ENCODE results near the gene NAA25.
"Not testable (repeated sequence)": the region's sequence is repeated elsewhere in the genome, so short reads cannot be mapped to it uniquely, and the experiment has no call there.

NAA25 gene

DNA sequence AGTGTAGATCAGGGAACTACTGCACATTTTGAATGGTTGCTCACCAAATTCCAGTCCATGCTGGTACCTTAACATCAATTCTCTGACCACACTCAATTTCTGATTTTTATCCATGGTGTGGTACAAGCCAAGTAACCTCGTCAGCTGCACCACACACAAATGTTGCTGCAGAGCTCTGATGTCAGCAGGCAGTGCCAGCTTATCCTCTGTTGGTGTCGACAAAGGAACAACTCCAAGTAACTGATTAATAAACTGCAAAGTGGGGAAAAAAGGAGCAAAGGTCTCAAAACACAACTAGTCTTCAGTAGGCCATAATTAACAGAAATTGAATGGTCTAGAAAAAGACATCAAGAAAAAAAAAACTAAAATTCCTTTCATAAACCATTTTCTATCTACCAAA lies 47.4 kb downstream of the NAA25 start:
- no peak for DNase-seq (ENCODE audit: low read depth)

DNA sequence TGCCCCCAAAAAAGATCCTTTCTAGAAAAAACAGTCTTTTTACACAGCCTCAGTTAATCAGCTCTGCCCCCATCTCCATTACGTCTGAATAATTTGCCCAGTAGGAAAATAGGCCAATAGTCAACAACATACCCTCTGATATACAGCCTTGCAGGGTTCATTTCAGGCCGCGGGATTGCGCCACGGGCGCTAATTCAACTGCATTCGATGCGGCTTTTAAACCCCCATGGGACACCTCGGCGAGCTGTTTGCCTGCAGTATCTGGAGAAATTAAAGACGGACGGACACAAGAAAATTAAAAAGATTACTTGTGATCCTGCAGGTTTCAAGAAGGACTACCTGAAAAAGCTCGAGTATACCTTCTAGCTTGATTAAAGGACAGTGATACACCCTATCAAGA lies 59.2 kb downstream of the NAA25 start:
- no peak for DNase-seq (ENCODE audit: low read depth)

DNA sequence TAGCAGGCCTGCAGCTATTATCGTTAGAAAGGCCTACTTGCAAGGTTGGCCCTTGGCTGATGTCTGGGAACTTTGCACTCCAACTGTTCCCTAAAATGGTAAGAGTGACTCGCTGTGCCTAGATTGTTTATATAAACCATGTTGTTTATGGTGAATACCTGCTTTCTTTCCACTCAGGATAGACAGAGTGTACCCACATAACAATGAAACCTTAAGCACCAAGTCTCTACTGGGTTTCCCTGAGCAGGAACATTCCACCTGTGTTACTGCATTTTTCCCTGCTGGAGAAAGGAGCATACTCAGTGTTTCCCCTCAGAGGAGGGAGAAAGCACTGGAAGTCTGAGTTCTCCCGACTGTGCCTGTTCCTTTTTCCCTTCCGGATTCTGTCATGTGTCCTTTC lies 62.6 kb downstream of the NAA25 start:
- DNase-seq (ENCODE audit: low read depth), result no peak

DNA sequence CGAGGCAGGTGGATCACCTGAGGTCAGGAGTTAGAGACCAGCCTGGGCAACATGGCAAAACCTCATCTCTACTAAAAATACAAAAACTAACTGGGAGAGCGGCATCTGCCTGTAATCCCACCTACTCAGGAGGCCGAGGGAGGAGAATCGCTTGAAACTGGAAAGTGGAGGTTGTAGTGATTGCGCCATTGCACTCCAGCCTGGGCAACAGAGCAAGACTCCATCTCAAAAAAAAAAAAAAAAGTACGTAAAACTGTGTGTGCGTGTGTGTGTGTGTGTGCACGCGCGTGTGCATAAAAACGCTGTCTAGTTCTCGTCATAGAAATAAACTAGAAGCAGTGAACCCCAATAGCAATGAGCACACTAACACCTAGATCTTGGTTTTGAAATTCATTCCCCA lies 72.0 kb downstream of the NAA25 start:
- not testable (repeated sequence) for DNase-seq (ENCODE audit: low read depth)

DNA sequence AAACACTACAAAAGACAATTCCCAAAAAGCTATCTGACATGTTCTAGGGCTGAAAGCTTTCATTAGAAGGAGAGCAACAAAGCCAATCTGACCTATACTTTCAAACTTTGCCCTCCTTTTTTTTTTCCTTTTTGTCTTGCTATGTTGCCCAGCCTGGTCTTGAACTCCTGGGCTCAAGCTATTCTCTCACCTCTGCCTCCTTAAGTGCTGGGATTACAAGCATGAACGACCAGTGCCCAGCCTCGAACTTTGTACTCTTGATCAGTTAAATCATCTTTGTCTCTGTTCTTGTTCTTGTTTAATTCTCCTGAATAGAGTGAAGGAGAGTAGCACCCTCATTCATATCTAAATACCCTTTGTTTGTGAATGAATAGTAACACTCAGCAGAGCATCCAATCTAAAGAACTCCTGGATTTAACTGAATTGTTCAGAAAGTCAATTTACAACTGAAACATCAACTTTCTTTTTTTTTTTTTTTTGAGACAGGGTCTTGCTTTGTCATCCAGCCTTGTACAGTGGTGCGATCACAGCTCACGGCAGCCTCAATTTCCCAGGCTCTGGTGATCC lies 73.3 kb downstream of the NAA25 start:
- DNase-seq (ENCODE audit: low read depth), result no peak

DNA sequence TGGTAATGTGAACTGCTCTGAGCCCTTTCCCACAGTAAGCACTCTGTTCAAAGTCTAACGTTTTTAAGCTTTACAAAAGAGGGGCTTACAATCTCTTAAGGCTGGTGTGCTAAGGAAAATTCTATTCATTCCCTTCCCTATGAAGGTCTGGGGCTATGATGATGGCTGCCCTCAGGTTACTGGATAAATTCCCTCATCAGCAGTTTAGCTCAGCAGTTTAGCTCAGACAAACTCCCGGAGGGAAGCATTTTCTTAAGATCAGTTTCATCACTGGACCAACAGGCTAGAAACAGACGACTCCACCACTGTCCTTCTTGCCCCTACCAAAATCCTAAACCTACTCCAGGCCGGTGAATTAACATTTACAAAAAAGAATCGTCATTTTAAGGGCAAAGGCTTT lies 76.3 kb downstream of the NAA25 start:
- no peak for DNase-seq (ENCODE audit: low read depth)

DNA sequence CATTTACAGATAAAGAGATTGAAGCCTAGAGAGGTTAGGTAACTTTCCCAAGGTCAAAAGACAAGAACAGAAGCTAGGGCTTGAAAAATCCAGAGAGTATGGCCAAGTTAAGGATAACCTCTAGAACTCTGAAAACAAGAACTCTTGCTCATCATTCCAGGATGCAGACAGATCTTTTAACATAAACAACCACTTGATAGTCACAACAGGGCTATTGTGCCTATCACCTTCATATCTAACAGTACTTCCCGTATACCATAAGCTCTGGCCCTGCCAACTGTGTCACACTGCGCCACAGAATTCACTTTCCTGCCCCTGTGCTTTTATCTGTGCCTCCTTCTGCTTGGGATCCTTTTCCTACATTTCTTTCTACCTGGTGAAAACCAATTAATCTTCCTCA lies 77.1 kb downstream of the NAA25 start:
- DNase-seq (ENCODE audit: low read depth), result peak; percentile 58

DNA sequence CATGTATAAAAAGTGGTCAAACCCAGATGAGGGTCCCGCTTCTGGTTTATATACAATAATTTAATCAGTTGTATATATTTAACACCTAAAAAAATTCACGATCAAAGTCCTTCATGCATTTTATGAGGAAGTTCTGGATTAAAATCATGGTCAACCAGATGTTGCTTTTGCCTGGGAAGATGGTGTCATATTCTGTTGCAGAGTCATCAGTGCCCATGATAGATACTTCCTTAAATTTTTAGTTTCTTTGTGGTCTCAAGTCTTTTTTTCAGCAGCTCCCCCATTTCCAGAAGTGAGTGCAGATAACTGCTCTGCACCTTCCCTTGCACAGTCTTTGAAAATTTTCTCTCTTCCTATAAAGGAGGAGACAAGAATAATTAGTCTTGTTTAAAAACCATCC lies 79.3 kb downstream of the NAA25 start:
- no peak for DNase-seq (ENCODE audit: low read depth)

DNA sequence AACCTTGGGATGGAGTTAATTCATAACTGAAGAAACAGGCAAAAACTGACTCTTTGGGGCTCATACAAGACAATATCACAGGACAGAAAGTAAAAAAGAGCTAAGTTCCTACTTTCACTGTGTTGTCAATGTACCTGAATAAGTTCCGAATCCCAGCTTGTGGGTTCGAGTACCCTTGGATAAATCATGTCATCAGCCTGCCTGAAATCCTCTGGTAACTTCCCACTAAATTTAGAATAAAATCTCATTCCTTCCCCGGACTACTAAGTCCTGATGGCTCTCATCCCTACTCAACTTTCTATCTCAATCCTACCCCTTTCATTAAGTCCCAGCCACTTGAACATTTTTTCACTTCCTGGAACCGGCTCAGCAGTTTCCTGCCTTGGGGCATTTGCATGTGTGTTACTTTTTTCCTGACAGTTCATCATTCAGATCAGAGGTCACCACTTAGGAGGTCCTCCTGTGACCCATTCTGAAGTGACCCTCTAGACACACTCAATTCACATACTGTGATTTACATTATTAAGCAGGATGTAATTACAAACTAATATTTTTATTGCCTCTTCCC lies 82.7 kb downstream of the NAA25 start:
- DNase-seq (ENCODE audit: low read depth), result no peak

DNA sequence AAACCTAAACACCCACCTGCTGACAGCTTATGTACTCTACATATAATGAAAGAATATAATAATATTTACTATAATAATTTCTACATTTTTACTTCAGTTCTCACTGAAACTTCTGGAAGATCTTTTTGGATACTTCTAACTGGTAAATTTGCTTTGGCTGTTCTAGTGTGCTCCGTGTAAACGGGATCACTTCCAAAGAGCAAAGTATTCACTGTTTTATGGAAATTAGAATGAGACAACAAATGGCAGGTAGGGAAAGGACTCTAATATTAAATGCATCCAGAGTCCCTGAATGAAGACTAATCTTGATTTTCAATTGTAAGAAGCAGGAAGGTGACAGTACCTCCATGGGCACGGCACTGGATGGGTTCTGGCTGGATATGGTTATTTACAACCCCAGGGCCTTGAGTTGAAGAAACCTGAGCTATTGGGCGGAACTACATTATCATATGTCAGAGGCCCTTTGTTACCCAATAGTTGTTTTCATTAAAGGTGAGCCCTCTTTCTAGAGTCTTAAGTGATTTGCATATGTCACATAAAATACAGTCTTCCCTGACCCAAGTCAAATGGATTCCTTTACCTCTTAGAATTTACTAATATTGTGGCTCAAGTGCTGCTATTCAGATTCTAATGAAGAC lies 84.7 kb downstream of the NAA25 start:
- no peak for DNase-seq (ENCODE audit: low read depth)

DNA sequence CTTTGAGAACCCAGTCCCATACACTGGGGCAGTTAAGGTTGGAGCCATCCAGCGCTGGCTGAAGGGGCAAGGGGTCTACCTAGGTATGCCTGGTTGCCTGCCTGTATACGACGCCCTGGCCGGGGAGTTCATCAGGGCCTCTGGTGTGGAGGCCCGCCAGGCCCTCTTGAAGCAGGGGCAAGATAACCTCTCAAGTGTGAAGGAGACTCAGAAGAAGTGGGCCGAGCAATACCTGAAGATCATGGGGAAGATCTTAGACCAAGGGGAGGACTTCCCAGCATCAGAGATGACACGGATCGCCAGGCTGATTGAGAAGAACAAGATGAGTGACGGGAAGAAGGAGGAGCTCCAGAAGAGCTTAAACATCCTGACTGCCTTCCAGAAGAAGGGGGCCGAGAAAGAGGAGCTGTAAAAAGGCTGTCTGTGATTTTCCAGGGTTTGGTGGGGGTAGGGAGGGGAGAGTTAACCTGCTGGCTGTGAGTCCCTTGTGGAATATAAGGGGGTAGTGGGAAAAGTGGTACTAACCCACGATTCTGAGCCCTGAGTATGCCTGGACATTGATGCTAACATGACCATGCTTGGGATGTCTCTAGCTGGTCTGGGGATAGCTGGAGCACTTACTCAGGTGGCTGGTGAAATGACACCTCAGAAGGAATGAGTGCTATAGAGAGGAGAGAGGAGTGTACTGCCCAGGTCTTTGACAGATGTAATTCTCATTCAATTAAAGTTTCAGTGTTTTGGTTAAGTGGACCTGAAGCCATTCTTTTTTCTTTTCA lies 86.2 kb downstream of the NAA25 start:
- DNase-seq (ENCODE audit: low read depth), result no peak

DNA sequence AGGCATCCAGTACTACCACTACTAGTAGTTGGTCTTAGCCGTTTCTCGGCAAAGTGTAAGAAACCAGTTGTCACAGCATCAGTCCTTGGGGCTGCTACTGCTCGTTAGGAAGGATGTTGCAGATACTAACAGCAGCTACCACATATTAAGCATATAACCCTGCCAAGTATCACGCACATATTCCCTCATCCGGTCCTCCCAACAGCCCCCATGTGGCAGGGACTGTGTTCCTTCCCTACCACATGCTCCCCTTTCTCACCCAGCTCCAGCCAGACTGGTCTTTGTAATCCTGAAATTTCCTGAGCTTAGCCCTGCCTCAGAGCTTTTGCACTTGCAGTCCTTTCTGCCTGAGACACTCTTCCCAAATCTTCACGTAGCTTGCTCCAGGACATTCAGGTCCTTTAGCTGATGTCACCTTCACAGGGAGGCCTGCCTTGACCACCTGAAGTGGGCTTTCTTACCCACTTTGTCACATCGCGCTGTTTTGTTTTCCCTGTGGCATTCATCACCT lies 87.6 kb downstream of the NAA25 start:
- no peak for DNase-seq (ENCODE audit: low read depth)

DNA sequence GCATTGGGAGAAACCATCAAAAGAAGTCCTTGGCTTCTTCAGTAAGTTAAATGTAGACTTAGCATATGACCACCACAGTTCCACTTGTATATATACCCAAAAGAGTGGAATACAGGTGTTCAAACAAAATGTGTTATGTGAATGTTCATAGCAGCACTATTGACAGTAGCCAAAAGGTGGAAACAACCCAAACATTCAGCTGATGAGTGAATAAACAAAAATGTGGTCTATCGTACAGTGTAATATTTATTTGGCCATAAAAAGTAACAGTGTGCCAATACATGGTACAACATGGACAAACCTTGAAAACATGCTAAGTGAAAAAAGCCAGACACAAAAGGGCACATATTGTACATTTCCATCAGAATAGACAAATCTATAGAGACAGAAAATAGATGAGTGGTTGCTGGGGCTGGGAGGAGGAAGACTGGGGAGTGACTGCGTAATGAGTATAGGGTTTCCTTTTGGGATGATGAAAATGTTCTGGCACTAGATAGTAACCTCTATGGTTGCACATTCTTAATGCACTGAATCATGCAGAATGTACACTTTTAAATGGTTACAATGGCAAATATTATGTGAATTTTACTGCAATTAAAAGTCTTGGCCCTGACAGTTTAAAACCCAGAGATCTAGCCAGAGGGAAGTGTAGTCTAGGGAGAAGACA lies 89.9 kb downstream of the NAA25 start:
- DNase-seq (ENCODE audit: low read depth), result peak; percentile 92

DNA sequence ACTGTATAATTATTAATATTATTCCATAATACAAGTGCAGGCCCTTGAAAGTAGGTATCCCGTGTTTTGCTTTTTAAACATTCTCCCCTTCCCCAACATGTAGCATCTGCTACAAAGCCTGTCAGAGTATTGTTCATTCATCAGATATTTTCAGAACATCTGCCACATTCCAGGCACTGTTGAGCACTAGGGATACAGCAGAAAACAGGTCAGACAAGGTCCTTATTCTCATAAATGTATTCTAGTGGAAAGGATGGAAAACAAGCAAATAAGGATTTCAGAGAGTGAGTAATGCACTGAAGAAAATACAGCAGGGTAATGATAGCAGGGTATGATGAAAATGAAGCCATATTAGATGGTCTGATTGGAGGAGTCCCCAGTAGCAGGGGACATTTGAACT lies 91.5 kb downstream of the NAA25 start:
- DNase-seq (ENCODE audit: low read depth), result no peak

DNA sequence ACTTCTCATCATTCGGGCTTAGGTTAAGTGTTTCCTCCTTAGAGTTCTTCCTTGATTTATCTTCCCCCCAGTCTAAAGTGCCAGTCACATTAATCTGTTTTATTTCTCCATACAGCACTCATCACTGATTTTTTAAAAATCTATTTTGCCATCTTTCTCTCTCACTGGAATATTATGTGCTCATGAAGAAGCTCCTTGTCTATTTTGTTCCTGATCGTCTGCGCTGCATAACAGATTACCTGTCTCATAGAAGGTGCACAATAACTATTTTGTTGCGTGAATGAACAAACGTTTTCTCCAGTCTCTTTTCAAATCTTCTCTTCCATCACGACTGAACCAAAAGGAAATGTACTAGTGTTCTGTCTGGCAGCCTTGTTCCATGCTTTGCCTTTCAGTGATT lies 92.6 kb downstream of the NAA25 start:
- DNase-seq (ENCODE audit: low read depth), result no peak

DNA sequence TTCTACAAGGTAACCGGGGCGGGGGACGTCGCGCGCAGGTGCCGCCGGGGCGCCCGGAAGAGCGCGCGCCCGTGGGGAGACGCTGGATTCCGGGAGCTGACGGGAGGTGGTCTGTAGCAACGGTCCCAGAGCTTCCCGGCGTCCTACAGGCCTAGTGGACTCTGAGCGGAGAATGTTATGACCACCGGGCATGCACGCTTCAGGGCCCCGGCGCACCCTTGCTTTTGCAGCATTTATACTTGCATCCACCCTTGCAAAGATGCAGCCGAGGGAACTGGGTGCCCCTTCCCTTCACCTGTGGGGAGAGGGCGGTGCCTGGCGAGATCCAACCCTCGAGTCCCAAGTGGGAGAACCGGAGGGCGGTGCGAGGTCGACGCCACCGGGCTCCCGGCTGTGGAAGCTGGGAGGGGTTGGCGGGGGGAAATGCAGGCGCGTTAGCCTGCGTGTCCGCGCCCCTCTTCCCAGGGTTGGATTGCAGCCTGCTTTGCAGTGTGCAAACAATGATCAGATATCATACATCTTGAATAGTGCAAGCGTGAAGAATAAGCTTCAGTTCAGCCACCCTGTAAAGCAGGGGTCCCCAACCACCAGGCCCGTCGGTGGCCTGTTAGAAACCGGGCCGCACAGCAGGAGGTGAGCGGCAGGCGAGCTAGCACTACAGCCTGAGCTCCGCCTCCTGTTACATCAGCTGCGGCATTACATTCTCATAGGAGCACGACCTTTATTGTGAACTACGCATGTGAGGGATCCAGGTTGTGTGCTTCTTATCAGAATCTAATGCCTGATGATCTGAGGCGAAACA lies 94.8 kb downstream of the NAA25 start:
- DNase-seq (ENCODE audit: low read depth), result peak; percentile 86

DNA sequence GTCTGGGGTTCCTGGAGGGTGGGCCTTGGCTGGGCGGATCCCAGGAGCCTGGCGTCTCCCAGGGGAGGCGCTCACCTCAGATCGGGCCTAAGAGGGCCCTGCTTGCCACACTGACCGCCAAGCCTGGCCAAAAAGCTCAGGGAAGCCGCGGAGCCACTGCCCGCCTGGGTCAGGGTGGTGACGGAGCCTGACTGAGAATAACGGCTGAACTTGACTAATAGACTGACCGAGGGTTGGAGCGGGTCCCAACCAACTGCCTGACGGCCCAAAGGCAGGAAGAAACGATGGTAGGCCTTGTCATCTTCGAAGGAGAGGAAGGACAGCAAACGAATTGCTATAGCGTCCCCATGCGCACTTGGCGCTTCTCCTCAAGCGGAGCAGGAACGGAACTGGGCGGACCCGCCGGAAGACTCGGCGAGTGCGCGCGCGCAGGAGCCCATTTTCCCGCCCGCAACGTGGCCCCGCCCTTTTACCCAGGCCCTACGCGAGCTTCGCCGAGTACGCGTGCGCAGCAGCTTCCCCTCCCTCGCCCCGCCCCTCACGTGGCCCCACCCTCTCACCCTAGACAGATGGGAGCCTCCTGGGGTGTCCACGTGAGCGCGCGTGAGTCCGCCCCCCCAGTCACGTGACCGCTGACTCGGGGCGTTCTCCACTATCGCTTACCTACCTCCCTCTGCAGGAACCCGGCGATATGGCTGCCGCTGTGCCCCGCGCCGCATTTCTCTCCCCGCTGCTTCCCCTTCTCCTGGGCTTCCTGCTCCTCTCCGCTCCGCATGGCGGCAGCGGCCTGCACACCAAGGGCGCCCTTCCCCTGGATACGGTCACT lies 95.6 kb downstream of the NAA25 start, which contains the start of the genes ERP29 and TMEM116:
ERP29 (plus strand) TSS at position 652 of the 826 bp plus-strand sequence; CDS start at position 692, 40 bp downstream.
TMEM116 (minus strand) TSS at position 391 of the 826 bp plus-strand sequence. CDS start 7,895 bp downstream, outside the sequence.
- DNase-seq (ENCODE audit: low read depth), result peak; percentile 98

DNA sequence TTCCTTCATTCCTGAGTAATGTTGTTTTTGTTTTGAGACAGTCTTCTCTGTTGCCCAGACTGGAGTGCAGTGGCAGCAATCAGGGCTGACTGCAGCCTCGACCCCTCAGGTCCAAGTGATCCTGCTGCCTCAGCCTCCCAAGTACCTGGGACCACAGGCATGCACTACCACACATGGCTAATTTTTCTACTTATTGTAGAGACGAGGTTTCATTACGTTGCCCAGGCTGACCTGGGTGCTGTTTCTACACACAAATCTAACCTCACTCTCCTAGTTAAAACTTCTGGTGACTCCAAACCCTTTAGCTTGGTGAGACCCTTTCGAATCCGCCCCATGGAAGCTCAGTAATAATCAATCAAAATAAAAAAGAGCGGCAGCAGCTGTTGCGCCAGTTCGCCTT lies 96.9 kb downstream of the NAA25 start:
- no peak for DNase-seq (ENCODE audit: low read depth)

DNA sequence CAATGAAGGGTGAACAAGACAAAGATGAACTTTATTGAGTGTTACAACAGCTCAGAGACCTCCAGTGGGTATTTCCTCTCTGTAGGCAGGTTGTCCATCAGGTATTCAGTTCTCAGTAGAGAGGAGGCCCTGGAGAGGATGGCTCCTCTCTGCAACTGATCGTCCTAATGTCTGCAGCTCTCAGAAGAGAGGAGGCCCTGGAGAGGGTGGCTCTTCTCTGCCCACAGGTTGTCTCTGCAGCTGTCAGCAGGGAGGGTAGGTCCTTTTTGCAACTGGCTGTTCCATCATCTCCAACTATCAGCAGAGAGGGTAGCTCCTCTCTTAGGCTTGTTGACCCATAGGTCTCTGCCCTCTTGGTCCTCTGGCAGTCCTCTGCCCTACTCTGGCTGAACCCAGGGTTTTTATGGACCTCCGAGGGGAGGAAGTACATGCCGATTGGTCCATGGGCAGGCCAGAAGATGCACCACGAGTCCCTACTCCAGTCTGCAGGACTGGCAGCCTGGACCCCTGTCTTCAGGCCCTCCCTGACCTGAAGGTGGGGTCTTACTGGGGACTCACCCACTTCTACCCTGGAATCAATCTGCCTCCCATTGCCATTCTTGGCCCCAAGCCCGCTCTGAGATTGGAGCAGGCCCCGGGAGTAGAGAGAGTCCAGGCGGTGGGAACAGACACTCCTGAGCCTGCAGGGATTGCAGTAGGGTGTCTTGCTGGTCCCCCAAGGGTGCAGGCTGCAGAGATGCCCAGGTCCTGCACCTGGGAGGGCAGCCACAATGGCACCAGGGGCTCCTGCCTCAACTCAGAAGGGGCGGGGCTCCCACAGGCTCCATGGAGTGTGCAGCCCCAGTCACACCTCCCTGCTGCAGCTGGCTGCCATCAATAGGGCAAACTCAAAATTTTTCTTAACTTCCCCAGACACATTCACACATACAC lies 97.9 kb downstream of the NAA25 start:
- no peak for DNase-seq (ENCODE audit: low read depth)

Data from iris pigment epithelial cell (primary cell).